ENCODE measurements around the gene TMC7. TPM values are rescaled to one million over a fixed set of nuclear protein-coding genes. Genes with fewer than 3 reads are reported as not detected.

Gene TMC7
- total RNA-seq, 3 donors from 2014 or later (not counting 1 experiment from before 2014, with no cell fraction given), result not detected

- H3K4me3 ChIP-seq (ENCODE audit: low read length), result no peak overlapping the region
- Mint-ChIP-seq H3K4me3 (no peak overlapping the region), H3K4me1 (no peaks in the 10 kb centered on the region), H3K9me3 (no peaks in the 10 kb centered on the region), H3K27ac (no peak overlapping the region), H3K27me3 (ENCODE audit: low read depth in 2 of 2) (peaks cover 0 to 3% of the 10 kb centered on the region in 2 donors), H3K36me3 (no peaks in the 10 kb centered on the region)
- 88% methylated on average over 2 of the region's 2 CpGs for WGBS (ENCODE audit: insufficient coverage)
- H3K27me3 ChIP-seq (ENCODE audit: control insufficient read depth, insufficient read depth, low read length), result no peaks in the 10 kb centered on the region
- H3K27ac ChIP-seq (ENCODE audit: low read length), result no peak overlapping the region
- no peaks in the 10 kb centered on the region for H3K4me1 ChIP-seq (ENCODE audit: control insufficient read depth, insufficient read depth, low read length)
- no peaks in the 10 kb centered on the region for H3K36me3 ChIP-seq (ENCODE audit: control insufficient read depth, insufficient read depth, low read length)
- ATAC-seq (no peak), DNase-seq (no peak)
- TF ChIP-seq, protein P1, sequence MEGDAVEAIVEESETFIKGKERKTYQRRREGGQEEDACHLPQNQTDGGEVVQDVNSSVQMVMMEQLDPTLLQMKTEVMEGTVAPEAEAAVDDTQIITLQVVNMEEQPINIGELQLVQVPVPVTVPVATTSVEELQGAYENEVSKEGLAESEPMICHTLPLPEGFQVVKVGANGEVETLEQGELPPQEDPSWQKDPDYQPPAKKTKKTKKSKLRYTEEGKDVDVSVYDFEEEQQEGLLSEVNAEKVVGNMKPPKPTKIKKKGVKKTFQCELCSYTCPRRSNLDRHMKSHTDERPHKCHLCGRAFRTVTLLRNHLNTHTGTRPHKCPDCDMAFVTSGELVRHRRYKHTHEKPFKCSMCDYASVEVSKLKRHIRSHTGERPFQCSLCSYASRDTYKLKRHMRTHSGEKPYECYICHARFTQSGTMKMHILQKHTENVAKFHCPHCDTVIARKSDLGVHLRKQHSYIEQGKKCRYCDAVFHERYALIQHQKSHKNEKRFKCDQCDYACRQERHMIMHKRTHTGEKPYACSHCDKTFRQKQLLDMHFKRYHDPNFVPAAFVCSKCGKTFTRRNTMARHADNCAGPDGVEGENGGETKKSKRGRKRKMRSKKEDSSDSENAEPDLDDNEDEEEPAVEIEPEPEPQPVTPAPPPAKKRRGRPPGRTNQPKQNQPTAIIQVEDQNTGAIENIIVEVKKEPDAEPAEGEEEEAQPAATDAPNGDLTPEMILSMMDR (IDR thresholded peaks at IDR 0.05), result no peak
- intact Hi-C loops (cut with micrococcal nuclease), result no loop called here
- no peaks in the 10 kb centered on the region for H3K9me3 ChIP-seq (ENCODE audit: control insufficient read depth, insufficient read depth, low read length)
These were observed 24.7 kb upstream of the TMC7 start for GRCh38 chr16:18959031-18959505.

GRCh38 chr16:18965555-18965954 lies 18.2 kb upstream of the TMC7 start:
- intact Hi-C loops (cut with micrococcal nuclease), result loop anchor here (5.0 kb wide), 1 partner anchor 163 kb away; the partner anchor contains the start of gene ARL6IP1
- Mint-ChIP-seq H3K36me3 (no peaks in the 10 kb centered on the region), H3K4me1 (peaks cover 0 to 9% of the 10 kb centered on the region in 2 donors), H3K4me3 (no peak overlapping the region), H3K9me3 (no peaks in the 10 kb centered on the region), H3K27ac (no peak overlapping the region), H3K27me3 (ENCODE audit: low read depth in 2 of 2) (no peaks in the 10 kb centered on the region)
- DNase-seq (no peak), ATAC-seq (no peak)
- H3K27me3 ChIP-seq (ENCODE audit: control insufficient read depth, insufficient read depth, low read length), result no peaks in the 10 kb centered on the region
- 89% methylated on average over 5 of the region's 5 CpGs for WGBS (ENCODE audit: insufficient coverage)
- H3K4me3 ChIP-seq (ENCODE audit: low read length), result no peak overlapping the region
- TF ChIP-seq, protein P1 (IDR thresholded peaks at IDR 0.05), result no peak
- H3K4me1 ChIP-seq (ENCODE audit: control insufficient read depth, insufficient read depth, low read length), result peaks cover 3% of the 10 kb centered on the region
- no peak overlapping the region for H3K27ac ChIP-seq (ENCODE audit: low read length)
- H3K36me3 ChIP-seq (ENCODE audit: control insufficient read depth, insufficient read depth, low read length), result no peaks in the 10 kb centered on the region
- H3K9me3 ChIP-seq (ENCODE audit: control insufficient read depth, insufficient read depth, low read length), result no peaks in the 10 kb centered on the region

GRCh38 chr16:18966791-18967190 lies 16.9 kb upstream of the TMC7 start:
- no peak overlapping the region for H3K4me3 Mint-ChIP-seq
- ATAC-seq, result no peak
- no peaks in the 10 kb centered on the region for H3K9me3 Mint-ChIP-seq
- no peak for DNase-seq
- H3K9me3 ChIP-seq (ENCODE audit: control insufficient read depth, insufficient read depth, low read length), result no peaks in the 10 kb centered on the region
- H3K4me1 Mint-ChIP-seq, result peaks cover 0 to 9% of the 10 kb centered on the region in 2 donors
- TF ChIP-seq, protein P1 (IDR thresholded peaks at IDR 0.05), result no peak
- 97% methylated on average over 5 of the region's 5 CpGs for WGBS (ENCODE audit: insufficient coverage)
- H3K36me3 ChIP-seq (ENCODE audit: control insufficient read depth, insufficient read depth, low read length), result no peaks in the 10 kb centered on the region
- no peak overlapping the region for H3K4me3 ChIP-seq (ENCODE audit: low read length)
- H3K36me3 Mint-ChIP-seq, result no peaks in the 10 kb centered on the region
- no peak overlapping the region for H3K27ac Mint-ChIP-seq
- H3K27ac ChIP-seq (ENCODE audit: low read length), result no peak overlapping the region
- intact Hi-C loops (cut with micrococcal nuclease), result loop anchor here (5.0 kb wide), 1 partner anchor 164 kb away; the partner anchor contains the start of gene ARL6IP1
- peaks cover 3% of the 10 kb centered on the region for H3K4me1 ChIP-seq (ENCODE audit: control insufficient read depth, insufficient read depth, low read length)
- H3K27me3 ChIP-seq (ENCODE audit: control insufficient read depth, insufficient read depth, low read length), result no peaks in the 10 kb centered on the region
- H3K27me3 Mint-ChIP-seq (ENCODE audit: low read depth in 2 of 2), result no peaks in the 10 kb centered on the region

Measured in natural killer cell (primary cell).